WTC11 (cell line): ENCODE data around the gene KIF5C.

Experiments used
- FOXJ3 ChIP-seq: sonication (generic); formaldehyde crosslinking; IDR thresholded peaks from 2 replicates; pipeline ENCODE4 v1.9.0; 2021; ENCODE audit warnings: missing genetic modification reagents, mild to moderate bottlenecking, borderline replicate concordance
- STAT6 ChIP-seq: sonication (generic); formaldehyde crosslinking; conservative IDR thresholded peaks from 2 replicates; pipeline ENCODE4 v1.8.1; 2023; ENCODE audit warnings: mild to moderate bottlenecking, low read depth, missing genetic modification reagents, moderate library complexity
- TCF7 ChIP-seq: sonication (generic); formaldehyde crosslinking; IDR thresholded peaks from 2 replicates; pipeline ENCODE4 v1.8.0; 2022; ENCODE audit warnings: mild to moderate bottlenecking, low read depth, missing genetic modification reagents, moderate library complexity

- no peak for TF ChIP-seq TCF7 (CRISPR knock-in tag)
- no peak for TF ChIP-seq STAT6 (CRISPR knock-in tag)
- TF ChIP-seq FOXJ3 (CRISPR knock-in tag), result no peak
Measured at GRCh38 chr2:148979164-148979918, 104.3 kb downstream of the KIF5C start.
